ENCODE results near the gene CBLL2.
"Not testable (repeated sequence)": the region's sequence is repeated elsewhere in the genome, so short reads cannot be mapped to it uniquely, and the experiment has no call there.

Gene CBLL2

GRCh38 chrX:22272613-22273012 is at the start of gene CBLL2:
Gene CBLL2 (plus strand): TSS chrX:22272913. CDS start chrX:22272992, 79 bp downstream.
- no peak for DNase-seq

GRCh38 chrX:22234380-22234779 is 38.3 kb upstream of the CBLL2 start:
- no peak for DNase-seq

- no peak for DNase-seq
These were observed 35.2 kb upstream of the CBLL2 start for GRCh38 chrX:22237479-22237878.

GRCh38 chrX:22246620-22247019 is 26.1 kb upstream of the CBLL2 start:
- no peak for DNase-seq

GRCh38 chrX:22247169-22247568 is 25.5 kb upstream of the CBLL2 start:
- DNase-seq: no peak

- no peak for DNase-seq
These were observed 24.3 kb upstream of the CBLL2 start for GRCh38 chrX:22248401-22248800.

- DNase-seq: no peak
These were observed 23.3 kb upstream of the CBLL2 start for GRCh38 chrX:22249371-22249770.

GRCh38 chrX:22268706-22269105 is 4.0 kb upstream of the CBLL2 start:
- DNase-seq: no peak

- DNase-seq: no peak
These were observed 1.1 kb downstream of the CBLL2 start for GRCh38 chrX:22273714-22274317.

- no peak for DNase-seq
These were observed 4.1 kb downstream of the CBLL2 start for GRCh38 chrX:22276781-22277180.

- no peak for DNase-seq
These were observed 5.7 kb downstream of the CBLL2 start for GRCh38 chrX:22278375-22278774.

- not testable (repeated sequence) for DNase-seq
These were observed 16.5 kb downstream of the CBLL2 start for GRCh38 chrX:22289209-22289608.

GRCh38 chrX:22296871-22297270 is 24.2 kb downstream of the CBLL2 start:
- no peak for DNase-seq

GRCh38 chrX:22300130-22300529 is 27.4 kb downstream of the CBLL2 start:
- no peak for DNase-seq

- DNase-seq: no peak
These were observed 38.1 kb downstream of the CBLL2 start for GRCh38 chrX:22310779-22311178.

GRCh38 chrX:22313766-22314165 is 41.1 kb downstream of the CBLL2 start:
- DNase-seq: no peak

- no peak for DNase-seq
These were observed 41.5 kb downstream of the CBLL2 start for GRCh38 chrX:22314211-22314610.

GRCh38 chrX:22314692-22315091 is 42.0 kb downstream of the CBLL2 start:
- no peak for DNase-seq

- DNase-seq: no peak
These were observed 42.4 kb downstream of the CBLL2 start for GRCh38 chrX:22315151-22315550.

GRCh38 chrX:22320236-22320873 is 47.6 kb downstream of the CBLL2 start:
- no peak for DNase-seq

GRCh38 chrX:22323541-22323940 is 50.8 kb downstream of the CBLL2 start:
- DNase-seq: no peak
